Stimulated activated CD8-positive, alpha-beta memory T cell treated with anti-CD3 and anti-CD28 coated beads, Interleukin-15, amount 100 ng/mL, for 1 hour (primary cell): Measurements from ENCODE around the gene CSMD2.

ENCODE experiments used
- DNase-seq: peaks from one replicate; pipeline ENCODE4 v3.0.0-alpha.2; 2020; ENCODE audit warnings: low read depth

The CSMD2 gene

DNA sequence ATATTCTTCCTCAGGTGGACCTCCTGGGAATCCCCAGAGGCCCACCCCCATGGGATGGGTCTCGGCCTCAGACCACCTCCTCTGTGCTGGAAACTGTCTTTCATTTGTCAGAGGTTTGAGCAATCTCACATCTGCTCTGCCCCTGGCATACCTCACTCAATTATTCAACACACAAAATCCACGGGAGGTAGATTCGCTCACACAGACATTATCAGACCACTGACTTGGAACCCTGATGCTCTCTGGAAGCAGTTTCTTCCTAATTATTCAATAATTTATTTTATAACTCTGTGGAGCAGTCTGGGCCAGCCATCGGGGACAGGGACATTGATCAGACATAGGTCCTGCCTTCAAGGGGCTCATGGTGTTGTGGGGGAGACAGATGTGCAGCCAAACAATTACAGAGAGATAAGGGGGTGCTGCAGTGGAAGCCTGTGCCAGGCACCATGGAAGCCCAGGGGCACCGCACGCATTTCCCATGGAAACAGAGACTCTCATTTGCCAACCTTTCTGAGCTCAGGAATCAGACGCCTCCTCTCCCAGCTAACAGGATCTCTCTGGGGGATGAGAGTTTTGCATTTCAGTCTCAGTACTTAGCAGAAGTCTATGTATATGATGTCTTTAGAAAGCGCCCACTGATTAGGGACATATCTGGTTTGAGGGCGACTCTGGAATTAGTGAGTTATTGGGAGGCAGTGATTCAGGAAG lies 204.7 kb downstream of the CSMD2 start:
- DNase-seq: no peak

DNA sequence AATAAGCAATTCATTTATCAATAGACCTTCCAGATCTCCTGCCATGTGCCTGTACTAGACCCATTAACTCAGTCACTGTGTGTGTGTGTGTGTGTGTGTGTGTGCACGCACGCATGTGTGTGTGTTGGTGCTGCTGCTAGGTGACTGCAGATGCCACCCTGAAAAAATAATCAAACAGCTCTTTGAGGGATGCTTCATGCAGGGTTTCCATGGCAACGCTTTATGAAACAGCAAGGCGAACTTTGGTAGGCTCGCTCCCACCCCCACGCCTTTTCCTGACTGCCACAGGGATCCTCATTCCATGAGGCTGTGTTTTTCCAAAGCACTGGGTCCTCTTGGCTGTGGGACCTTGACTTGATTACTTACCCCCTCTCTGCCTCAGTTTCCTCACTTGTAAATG lies 207.2 kb downstream of the CSMD2 start:
- no peak for DNase-seq

DNA sequence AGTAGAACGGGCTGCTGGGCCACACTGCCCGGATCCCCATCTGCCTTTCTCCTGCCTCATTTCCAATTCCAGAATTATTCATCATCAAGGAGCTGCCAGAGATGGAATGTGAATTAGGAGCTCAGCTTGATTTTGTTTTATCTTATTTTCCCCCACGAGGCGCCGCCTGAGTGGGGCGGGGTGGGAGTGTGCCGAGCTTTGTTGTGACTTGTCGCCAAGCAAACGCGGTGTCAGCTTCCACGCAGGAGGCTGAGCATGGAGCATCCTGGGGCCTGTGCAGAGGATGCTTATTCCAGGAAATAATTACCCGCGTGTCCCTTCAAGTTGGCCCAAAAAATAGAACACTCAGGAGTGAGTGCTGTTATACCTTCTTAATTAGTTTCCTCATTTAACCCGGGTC lies 209.9 kb downstream of the CSMD2 start:
- DNase-seq: no peak

DNA sequence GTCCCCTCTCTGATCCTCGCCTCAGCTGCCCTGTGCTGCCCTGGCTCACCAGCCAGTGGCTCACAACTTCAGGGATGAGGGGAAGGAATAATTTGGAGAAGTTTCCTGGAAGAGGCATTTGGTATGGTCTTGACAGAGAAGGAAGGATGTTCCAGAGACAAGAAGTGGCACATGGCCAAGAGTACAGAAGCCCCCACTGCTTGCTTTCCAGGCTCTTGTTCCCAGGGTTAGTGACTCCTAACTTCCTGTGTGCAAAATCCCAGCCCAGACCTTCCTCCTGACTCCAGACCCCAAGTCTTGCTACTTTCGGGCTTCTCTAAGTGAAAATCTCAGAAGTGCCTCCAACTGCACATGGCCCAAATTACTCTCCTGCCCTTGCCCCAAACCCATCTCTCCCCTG lies 215.5 kb downstream of the CSMD2 start:
- no peak for DNase-seq

DNA sequence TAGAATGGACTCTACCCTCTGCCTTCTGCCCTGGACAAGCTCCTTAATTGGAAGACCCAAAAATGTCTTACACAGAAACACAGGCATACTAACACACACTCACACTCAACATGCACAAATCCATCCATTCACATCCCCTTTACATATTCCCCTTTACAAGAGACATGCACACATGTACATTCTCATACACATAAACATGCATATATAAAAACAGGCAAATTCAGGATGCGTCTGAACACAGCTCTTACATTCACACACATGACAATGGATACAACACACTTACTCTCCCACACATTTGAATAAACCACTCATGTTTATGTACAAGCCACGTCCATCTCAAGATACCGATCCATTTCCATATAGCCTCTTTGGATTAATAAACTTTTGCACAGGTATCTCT lies 216.7 kb downstream of the CSMD2 start:
- DNase-seq: no peak

DNA sequence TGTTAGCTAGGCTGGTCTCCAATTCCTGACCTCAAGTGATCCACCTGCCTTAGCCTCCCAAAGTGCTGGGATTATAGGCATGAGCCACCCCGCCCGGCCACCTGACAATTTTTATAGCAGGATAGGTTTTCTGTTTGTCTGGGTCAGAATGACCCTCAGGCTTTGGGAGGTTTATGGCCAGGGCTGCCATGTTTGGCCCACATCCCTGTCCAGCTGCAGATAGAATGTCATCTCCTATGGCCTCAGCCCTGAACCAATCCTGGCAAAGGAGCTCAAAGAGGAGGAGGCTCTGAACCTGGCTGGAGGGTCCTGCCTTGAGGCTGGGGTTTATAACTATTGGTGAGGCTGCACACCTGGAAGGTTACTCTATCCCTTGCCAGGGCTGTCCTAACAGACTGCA lies 218.2 kb downstream of the CSMD2 start:
- no peak for DNase-seq

DNA sequence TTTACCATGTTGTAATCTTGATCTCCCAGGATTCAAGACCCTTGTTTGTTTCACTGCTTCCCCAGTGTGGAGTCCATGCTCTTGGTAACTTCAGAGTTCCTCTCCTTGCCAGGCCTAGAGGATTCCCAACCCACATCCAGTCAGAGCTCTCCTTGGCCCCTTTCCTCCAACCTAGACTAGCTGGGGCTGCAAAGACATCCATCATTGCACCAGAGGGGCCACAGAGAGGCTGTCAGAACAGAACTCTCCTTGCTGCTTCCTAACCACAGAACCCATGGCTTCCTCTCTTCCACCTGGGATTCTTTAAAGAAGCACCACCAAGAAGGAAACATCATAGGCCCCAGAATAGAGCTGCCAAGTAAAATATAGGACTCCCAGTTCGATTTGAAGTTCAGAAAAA lies 220.2 kb downstream of the CSMD2 start:
- DNase-seq: no peak

DNA sequence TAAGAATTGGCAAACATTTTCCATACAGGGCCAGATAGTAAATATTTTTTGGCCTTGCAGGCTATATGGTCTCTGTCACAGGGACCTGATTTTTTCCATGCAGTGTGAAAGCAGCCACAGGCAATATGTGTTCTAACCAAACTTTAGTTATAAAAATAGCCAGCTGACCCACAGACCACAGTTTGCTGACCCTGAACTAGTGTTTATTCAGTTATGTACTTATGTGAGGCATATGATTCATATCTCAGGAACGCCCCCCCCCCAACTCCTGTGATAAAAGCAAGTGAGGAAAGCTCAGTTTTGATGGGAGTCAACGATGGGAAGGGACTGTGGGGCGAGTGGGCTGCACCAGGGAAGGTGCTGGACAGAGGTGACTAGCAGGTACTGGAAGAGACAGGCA lies 221.1 kb downstream of the CSMD2 start:
- no peak for DNase-seq

DNA sequence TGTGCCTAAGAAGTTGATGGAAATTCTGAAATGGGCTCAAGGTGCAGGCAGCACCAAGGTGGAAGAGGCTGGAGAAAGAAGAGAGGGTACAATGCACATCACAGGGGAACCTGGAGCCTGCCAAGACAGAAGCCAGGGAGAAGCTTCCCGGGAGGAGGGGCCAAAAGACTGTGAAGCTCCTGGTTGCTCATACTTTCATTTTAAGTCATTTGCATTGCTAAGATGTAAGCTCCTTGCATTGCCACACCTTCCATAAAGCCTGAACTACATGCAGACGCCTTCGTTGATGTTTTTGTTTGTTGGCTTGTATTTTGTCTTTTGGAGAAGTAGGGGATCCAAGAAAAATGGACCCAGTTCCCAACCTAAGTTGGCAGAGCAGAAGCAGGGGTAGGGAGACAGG lies 232.2 kb downstream of the CSMD2 start:
- DNase-seq: no peak

DNA sequence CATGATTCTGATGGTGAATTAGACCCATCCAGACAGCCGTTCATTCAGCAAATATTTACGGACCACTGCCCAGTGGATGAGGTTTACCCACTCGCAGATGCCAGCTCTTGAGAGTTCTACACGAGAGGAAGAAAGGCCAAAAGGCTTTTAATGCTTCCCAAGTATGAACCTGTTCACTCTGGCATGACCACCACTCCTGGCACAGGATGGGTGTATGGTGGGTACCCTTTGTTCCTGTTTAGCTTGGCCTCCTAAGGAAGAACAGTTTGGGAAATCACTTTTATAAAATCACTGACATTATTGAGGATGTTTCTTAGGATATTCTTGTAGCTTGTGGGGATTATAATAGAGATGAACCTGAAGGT lies 233.9 kb downstream of the CSMD2 start:
- DNase-seq: no peak

DNA sequence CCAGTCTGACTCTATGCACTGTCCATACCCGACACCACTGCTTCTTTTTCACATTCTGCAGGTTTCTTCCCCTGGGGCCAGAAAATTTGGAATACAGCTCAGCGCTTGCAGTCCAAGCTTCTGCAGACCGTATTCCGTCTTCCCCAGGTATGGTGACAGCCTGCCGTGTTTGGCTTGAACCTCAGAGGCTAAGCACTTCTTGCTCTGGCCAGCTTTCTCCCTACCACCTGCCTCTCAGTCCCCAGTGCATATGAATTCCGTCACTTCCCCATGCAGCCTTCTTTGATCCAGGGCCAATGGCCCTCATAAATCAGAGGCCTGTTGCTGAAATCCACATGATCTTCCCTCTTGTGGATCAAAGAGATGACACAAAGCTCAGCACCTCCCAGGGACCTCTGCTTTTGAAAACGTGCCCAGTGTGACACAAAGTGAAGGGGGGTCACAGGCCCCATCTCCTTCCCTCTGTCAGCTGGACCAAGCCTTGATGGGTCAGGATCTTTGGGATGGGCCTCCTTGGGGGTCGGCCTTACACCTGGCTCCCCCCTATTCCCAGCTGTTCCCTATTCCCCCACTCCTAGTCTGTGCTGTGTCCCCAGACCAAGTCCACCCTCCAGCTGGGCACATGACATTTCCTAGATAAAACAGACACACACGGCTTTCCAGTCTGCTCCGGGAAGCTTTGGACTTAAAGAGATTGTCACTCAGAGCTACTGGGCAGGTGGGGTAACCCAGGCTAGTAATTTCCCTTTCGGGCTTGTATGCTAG lies 234.5 kb downstream of the CSMD2 start:
- no peak for DNase-seq

DNA sequence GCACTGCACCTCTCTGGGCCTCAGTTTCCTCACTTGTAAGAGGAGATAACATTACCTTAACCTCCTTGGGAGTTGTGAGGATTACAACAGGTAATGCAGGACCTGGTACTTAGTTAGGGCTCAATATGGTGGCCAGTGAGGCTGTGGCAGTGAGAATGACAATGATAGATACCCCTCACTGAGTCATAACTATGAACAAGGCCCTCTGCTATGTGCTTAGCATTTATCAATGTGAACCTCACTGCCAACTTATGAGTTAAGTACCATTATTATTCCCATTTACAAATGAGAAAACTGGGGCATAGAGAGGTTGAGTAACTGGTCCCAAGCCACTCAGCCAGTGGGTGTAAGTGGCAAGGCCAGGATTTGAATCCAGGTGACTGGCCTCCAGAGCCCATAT lies 236.8 kb downstream of the CSMD2 start:
- no peak for DNase-seq

DNA sequence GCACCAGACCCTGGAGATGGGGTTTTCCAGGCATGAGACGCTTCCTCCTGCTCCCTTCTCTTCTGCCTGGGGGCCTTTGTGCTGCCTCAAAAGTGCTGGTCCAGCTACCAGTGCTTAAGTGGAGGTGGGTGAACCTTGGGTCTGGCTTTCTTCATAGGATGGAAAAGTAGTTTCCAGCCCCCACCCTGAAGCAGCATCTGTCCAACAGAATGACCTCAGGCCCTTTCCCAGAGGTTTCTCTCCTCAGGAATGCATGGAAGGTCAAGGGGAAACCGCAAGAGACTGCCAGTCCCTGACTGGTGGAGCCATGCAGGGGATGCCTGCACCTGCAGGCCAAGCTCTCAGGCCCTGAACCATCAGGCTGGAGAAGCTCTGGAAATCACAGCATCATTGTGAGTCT lies 237.3 kb downstream of the CSMD2 start:
- no peak for DNase-seq

DNA sequence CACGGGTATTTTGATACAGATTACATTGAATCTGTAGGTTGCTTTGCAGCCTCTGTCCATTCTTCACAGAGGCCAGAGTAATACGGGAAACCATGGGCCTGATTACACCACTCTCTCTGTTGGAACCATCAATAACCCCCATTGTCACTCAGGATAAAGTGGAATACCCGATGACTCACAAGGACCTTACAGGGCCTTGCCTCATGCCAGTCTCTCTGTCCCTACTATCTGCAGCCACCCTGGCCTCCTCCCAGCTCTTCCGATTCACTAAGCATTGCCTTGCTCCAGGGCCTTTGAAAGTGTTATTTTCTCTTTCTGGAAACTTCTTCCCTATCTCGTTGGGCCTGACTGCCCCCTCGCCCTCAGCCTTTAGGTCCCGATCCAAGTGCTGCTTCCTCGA lies 239.4 kb downstream of the CSMD2 start:
- DNase-seq: no peak

DNA sequence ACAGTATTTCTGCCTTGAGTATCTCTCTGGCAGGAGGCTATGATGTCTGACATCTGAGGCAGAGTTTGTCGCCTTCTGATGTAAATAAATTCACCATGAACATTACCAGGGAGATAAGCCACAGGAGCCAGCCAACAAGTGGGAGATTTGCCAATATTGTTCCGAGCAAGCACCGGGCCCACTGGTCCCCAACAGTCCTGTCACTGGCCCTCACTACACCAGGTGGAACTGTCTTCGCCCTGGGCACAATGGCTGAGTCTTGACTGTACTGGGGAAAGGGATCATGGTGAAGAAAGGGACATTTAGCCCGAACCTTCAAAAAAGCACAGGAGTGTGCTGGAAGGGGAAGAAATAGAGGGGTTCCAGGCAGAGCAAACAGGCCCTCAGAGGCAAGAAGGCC lies 243.7 kb downstream of the CSMD2 start:
- no peak for DNase-seq

DNA sequence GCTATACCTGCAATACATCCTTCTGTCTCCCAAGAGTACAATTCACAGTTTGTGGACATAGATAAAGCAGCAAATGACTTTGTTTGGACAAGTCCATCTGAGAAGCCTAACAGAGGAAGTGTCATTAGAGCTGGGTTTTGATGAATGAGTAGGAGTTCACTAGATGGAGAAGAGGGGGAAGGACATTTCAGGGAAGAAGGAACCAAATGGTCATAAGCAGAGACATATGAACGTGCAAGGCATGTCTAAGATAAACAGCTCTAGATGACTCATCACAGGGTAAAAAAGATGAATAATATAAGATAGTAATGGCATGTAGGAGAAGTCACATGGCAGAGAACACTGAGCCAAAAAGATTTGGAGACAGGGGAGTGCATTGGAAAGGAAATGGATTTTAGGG lies 246.7 kb downstream of the CSMD2 start:
- no peak for DNase-seq

DNA sequence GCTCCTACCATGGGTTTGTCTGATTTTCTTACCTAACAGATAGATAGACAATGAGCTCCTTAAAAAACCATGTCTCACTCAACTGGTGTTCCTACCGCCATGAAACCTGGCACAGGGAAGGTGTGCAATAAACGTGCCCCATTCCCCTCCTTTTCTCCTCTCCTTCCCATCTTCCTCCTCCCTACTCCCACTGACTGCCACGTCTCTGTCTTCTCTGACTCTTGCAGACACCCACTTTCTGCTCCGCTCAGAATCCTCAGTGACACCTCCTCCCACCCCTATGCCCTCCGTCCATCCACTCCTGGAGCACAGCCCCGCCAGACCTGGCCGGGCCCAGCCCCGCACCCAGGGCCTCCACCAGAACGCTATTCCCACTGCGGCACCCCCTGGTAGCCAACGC lies 248.2 kb downstream of the CSMD2 start:
- no peak for DNase-seq

DNA sequence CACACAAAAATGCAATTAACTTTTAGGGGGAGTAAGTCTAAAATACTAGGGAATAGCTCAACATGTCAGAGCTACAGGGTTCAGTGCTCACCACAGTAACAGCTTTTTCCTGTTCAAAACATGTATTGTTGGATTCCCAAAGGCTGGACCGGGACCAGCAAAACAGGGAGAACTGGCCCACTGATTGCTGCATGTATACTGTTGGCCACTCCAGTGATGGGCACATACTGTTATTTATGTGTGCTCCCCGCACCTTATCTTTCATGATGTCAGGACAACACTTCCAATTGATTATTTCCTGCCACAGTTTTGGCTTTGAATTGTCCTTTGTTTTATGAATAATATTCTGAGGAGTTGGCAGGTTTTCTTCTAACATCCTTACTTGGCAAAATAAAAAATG lies 250.5 kb downstream of the CSMD2 start:
- DNase-seq: no peak

DNA sequence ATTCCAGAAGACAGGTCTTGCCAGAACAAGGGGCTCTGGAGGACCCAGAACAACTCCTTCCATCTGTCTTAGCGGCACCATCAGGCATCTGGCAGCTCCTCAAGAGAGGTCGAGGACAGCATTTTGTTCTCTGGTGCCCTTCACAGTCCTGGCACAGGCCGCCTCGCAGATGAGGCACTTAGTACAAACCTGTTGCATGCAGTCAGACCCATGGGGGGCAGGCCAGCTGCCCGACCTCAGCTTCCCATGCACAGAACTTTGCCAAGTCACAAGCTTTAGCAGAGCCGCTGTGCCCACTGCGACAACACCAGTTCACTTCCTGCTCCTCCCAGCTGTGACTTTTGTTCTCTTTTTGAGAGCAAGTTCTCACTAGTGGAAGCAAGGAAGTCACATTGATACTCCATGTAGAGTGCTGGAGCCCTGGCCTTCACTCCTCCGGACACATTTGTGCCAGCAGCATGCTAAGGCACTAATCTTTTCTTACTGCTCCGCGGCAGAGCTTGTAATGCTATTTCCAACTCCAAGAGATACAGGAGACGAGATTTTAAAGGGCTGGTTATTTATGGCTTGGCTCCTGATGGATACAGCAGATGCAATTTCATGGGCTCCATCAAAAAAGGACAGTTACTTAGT lies 256.6 kb downstream of the CSMD2 start:
- DNase-seq: no peak

DNA sequence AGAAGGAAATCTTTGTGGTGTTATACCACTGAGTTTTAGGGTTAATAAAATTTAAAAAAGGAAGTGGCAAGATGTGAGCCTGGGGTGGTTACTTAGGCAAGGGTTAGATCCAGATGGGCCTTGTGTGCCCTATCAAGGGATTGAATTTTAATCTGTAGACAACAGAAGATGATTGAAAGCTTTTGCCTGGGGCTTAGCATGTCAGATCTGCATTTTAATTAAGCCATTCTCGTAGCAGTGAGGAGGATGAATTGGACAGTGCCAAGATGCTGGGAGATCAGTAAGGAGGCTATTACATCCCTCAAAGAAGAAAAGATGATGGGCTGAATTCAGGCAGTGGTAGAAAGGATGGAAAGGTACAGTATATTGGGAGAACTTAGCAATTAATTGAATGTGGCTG lies 258.9 kb downstream of the CSMD2 start:
- no peak for DNase-seq

DNA sequence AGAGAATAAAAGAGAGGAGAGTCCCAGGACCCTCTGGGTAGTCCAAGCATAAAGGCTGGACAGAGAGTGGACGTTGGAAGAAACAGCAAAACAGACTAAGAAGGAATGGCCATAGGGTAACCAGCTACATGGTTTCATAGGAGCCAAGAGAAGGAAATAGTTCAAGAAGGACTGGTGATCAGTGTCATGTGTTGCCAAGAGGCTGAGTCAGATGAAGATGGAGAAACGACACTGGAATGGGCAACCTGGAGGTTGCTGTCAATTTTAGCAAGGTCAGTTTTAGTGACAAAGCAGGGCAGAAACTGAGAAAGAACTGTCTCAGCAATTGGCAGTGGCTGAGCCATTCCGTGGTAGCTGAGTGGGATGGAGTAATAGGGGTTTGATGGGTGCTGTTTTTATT lies 259.8 kb downstream of the CSMD2 start:
- no peak for DNase-seq

DNA sequence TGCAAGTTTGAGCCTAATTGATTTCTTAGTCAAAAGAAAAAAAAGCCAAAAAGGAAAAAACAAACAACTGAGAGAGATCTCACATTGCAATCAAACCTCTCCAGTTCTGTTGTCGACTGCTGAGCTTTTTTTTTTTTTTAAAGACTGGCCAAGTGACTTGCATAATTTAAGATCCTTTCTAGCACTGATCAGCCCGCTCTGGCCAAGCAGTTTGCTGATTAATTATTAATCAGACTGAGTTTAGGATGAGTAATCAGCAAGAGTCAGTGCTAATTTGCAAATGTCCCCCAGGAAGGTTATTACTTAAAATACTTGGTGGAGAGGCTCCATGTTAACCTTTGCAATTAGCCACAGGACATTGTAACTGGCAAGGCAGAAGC lies 261.8 kb downstream of the CSMD2 start:
- no peak for DNase-seq

DNA sequence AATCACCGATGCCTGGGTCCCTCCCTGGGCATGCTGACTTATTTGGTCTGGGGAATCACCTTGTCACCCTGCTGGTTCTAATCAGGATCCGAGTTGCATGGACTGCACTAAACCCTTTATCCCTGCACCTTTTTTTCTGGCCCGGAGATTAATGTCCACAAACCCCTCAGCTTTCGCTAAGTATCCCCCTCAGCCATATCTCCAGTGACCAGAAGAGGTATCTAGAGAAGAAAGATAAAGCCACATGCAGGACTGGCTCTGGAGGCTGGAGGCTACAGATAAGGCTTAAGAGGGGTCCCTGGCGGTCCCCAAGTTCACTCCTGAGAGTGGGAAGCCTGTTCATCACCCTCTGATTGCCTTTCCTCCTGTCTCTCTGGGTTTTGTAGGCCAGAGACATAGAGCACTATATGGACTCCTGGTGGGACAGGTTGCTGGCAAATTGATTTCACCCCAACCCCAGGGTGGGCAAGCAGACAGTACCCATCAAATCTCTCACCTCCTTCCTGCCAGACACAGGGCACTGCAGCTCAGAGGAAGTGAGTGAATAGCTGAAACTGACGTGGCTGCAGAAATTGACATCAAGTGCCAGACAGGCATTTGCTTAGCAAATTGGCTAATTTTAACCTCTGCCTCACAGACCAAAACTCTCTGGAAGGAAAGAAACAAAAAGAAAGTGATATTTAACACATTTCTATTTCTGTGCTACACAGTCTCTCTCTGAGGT lies 262.4 kb downstream of the CSMD2 start:
- DNase-seq: no peak
